Left hindlimb (tissue), 1 donor: ENCODE data around the gene GFI1B.
"Not testable (repeated sequence)": the region's sequence is repeated elsewhere in the genome, so short reads cannot be mapped to it uniquely, and the experiment has no call there.

ENCODE experiments used
- DNase-seq: peaks from one replicate; pipeline ENCODE4 v3.0.0-alpha.2; 2018

The GFI1B gene

GRCh38 chr9:132978451-132979131 lies at the start of gene GFI1B:
TSS of gene GFI1B (plus strand) at chr9:132978694. CDS start at chr9:132986679, 7,985 bp downstream.
- no peak for DNase-seq

GRCh38 chr9:132931178-132931735 lies 47.2 kb upstream of the GFI1B start:
- no peak for DNase-seq

DNA sequence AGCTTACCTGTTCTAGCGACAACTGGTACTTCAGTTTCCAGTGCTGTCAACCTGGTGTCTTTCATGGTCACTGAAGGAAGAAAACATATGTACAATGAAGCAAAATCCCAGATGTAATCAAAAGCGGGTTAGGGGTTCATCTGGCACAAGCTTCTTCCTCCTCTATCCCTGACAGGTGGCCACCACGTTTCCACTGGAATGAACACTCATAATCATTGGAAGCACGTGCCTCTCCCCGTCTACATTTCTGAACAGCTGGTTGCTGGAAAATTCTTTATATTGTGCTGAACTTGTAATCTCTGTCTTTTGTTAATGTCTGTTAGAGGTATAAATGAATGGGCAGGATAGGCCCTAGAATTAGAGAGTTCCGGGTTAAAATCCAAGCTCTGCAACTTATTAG lies 43.5 kb upstream of the GFI1B start:
- DNase-seq: no peak

GRCh38 chr9:132937463-132937901 lies 41.0 kb upstream of the GFI1B start:
- DNase-seq: no peak

DNA sequence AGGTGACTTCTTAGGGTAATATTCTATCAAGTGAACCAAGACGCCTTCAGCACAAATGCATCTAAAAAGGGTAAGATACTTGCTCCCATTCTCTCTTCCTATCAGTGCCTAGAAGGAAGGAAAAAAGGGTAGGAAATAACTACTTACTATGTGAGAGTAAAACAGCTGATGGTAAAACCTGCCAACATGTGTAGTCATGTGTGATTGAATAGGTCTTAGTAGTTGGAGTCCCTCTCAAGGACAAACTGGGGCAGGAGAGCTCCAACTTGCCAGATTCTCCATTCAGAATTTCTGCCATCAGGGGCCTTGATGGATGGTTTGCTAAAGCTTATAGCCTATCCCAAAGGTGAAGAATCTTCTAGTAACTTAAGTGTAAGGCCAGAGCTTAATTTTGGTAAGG lies 39.3 kb upstream of the GFI1B start:
- no peak for DNase-seq

DNA sequence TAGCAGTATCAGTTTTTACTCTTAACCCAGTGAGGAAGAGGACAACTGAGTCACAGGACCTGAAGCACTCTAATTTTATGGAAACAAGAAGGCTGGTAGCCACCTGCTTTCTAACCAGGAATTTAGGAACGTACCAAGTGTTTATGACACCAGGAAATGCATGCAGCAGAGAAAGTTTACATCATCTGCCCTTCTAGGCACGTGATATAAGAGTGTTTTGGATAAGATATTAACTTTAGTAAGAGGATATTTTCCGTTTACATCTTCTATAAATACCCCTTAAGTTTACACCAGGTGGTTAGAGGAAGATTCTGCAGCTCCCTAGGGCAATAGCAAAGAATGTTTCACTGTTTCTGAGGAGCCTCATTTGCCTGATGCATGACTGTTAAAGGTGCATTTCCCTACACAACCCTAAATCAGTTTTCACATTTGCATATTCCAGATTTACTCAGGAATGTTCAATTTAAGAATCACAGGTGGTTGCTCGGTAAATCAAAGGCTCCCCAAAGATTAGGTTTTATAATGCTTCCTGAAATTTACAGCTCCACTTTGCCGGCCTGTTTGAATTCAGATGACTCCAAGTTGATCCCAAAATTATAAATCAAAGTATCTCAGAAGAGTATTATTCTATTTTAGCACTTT lies 35.8 kb upstream of the GFI1B start:
- DNase-seq: no peak

- no peak for DNase-seq
Measured at GRCh38 chr9:132943651-132944293, 34.7 kb upstream of the GFI1B start.

DNA sequence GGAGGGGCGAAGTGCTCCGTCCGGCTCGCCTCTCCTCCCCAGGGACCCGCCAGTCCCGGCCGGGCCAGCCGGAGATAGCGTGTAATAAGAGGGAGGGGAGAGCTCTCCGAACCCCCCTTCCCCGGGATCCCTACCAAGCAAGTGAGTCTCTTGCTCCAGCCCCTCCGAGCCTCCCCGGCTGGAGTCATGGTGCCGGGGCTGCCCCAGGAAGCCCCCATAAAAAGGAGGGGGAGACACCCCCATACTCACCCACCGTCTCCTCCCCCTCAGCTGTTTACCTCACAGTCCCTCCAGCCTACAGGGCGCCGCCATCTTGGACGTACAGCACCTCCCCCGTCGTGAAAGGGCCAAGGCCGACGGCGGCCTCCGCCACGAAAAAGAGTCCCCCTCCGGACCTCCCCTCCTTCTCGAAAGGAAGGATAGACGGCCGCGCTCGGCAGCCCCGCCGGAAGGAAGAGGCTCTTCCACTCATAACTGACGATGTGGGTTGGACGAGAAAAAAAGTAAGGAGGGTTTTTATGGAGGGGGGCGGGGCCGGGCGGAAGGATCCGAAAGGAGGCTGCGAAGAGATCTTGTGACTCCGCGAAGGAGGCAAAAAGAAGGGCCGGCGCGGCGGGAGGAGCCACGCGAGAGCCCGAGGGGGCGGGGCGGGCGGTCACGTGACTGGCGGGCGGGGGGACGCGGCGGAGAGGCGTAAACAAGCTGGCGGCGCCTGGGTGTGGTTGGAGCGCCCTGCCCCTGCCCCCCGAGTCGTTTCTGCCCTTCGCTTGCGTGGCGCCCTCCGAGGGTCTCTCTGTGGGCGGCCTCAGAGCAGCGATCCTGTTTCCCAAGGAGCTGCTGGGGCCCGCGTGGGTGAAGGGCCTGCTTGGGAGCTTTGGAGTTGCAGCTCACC lies 34.0 kb upstream of the GFI1B start, which contains the start of gene TSC1:
Gene TSC1, minus strand, starts transcription at position 323 of the 892 bp plus-strand sequence. CDS start 15,744 bp downstream, outside the sequence.
- DNase-seq: peak; percentile 98

GRCh38 chr9:132945186-132946130 lies 33.0 kb upstream of the GFI1B start:
- DNase-seq: no peak

- DNase-seq: no peak
Measured at GRCh38 chr9:132946211-132946610, 32.3 kb upstream of the GFI1B start.

DNA sequence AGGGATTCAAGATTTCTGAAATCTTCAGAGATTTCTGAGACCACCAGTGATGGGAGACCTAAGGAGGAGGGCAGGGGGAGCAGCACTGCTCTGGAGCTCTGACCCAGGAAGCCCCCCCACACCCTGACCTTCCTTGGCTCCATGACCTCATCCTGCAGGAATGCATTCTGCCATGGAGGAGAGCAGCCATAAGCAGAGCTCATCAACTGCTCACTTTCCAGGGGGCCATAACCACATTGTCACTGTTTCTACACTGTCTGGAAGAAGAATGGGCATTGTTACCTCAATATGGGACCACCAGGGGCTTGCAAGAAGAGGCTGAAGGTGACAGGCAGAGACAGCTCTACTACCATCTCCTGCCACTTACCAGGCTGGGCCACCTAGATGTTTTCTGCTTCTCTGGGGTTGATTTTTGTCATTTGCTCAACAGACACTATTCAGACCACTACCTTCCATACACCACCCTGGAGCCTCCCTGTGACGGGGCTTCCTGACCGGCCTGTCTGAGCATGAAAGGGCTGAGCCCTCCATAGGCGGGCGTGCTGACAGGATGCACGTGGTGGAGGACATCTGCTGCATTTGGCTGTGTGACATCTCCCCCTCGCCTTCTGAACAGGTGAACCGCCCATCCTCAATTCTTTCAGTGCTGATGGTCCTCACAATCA lies 31.7 kb upstream of the GFI1B start:
- no peak for DNase-seq

- DNase-seq: no peak
Measured at GRCh38 chr9:132947756-132948155, 30.7 kb upstream of the GFI1B start.

GRCh38 chr9:132948482-132949050 lies 29.9 kb upstream of the GFI1B start:
- no peak for DNase-seq

- no peak for DNase-seq
Measured at GRCh38 chr9:132949709-132950108, 28.8 kb upstream of the GFI1B start.

GRCh38 chr9:132955123-132955522 lies 23.4 kb upstream of the GFI1B start:
- DNase-seq: no peak

GRCh38 chr9:132955768-132956167 lies 22.7 kb upstream of the GFI1B start:
- no peak for DNase-seq

- DNase-seq: no peak
Measured at GRCh38 chr9:132957805-132958204, 20.7 kb upstream of the GFI1B start.

GRCh38 chr9:132961002-132961401 lies 17.5 kb upstream of the GFI1B start:
- no peak for DNase-seq

- no peak for DNase-seq
Measured at GRCh38 chr9:132965478-132965877, 13.0 kb upstream of the GFI1B start.

DNA sequence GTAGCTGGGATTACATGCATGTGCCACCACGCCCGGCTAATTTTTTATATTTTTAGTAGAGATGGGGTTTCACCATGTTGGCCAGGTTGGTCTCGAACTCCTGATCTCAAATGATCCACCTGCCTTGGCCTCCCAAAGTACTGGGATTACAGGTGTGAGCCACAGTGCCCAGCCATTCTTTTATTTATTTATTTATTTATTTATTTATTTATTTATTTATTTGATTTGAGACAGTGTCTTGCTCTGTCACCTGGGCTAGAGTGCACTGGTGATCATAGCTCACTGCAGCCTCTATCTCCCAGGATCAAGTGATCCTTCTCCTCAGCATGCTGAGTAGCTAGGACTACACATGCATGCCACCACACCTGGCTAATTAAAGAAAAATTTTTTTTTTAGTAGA lies 10.6 kb upstream of the GFI1B start:
- not testable (repeated sequence) for DNase-seq
